Glutamatergic neuron (in vitro differentiated cells): ENCODE data around the gene SFMBT2. TPM values are rescaled to one million over a fixed set of nuclear protein-coding genes. Genes with fewer than 3 reads are reported as not detected.
A peak's percentile ranks its signal among the peaks of the same experiment; 100 is the strongest.

Experiments
- DNase-seq: peaks from one replicate; pipeline ENCODE4 v3.0.0; 2022
- H3K27ac Mint-ChIP-seq: one replicate; pipeline ENCODE4 v1.8.0; 2020; ENCODE audit warnings: mild to moderate bottlenecking, mixed read lengths, inconsistent platforms; ENCODE audit not compliant: unreplicated experiment
- H3K27me3 Mint-ChIP-seq: one replicate; pipeline ENCODE4 v1.8.0; 2020; ENCODE audit warnings: mild to moderate bottlenecking, moderate library complexity, mixed read lengths, inconsistent platforms; ENCODE audit not compliant: unreplicated experiment
- H3K36me3 Mint-ChIP-seq: one replicate; pipeline ENCODE4 v1.8.0; 2020; ENCODE audit warnings: mild to moderate bottlenecking, mixed read lengths, inconsistent platforms; ENCODE audit not compliant: unreplicated experiment
- H3K4me1 Mint-ChIP-seq: one replicate; pipeline ENCODE4 v1.8.0; 2020; ENCODE audit warnings: mild to moderate bottlenecking, low read depth, mixed read lengths, inconsistent platforms; ENCODE audit not compliant: unreplicated experiment
- H3K4me3 Mint-ChIP-seq: one replicate; pipeline ENCODE4 v1.8.0; 2020; ENCODE audit warnings: mild to moderate bottlenecking, mixed read lengths, inconsistent platforms; ENCODE audit not compliant: unreplicated experiment
- H3K9me3 Mint-ChIP-seq: one replicate; pipeline ENCODE4 v1.8.0; 2020; ENCODE audit warnings: mild to moderate bottlenecking, moderate library complexity, mixed read lengths, inconsistent platforms; ENCODE audit not compliant: unreplicated experiment
- CTCF ChIP-seq: fragments of 200-600 bp; sonication (generic); IDR thresholded peaks from one replicate; pipeline ENCODE4 v1.5.0; 2021; ENCODE audit not compliant: partially characterized antibody, unreplicated experiment
- total RNA-seq: library from RNA; stranded (reverse); fragmentation: NEBNext Ultra II Directional; extraction: Animal tissue kit (Norgen Biotek cat#: 25700); gene quantifications from one replicate; pipeline ENCODE4 v1.2.1, GENCODE V29; 2021; ENCODE audit not compliant: unreplicated experiment

Gene SFMBT2
- total RNA-seq, 1 donor from 2014 or later: 9.1 TPM

DNA sequence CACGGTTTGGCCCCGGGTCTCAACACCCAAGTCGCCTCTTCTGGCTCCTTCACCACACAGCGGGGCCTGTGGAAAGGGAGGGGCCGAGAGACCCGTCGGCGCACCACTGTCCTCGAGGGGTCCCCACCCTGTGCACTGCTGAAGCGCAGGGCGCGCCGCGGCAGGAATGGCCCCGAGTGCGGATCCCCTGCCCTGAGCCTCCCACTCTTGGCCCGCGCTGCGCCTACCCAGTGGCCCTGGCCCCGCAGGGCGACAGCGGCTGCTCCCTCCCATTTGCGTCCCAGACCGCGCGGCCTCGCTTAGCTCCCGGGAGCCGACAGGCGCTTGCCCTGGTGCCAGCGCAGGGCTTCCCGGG lies 2.1 kb upstream of the SFMBT2 start:
- peak overlapping the region; percentile 71 for H3K4me3 Mint-ChIP-seq
- DNase-seq: peak; percentile 49
- peaks cover 9% of the 10 kb centered on the region for H3K4me1 Mint-ChIP-seq
- no peak for TF ChIP-seq CTCF
- peaks cover 11% of the 10 kb centered on the region for H3K9me3 Mint-ChIP-seq
- H3K27me3 Mint-ChIP-seq: peaks cover 21% of the 10 kb centered on the region
- H3K36me3 Mint-ChIP-seq: no peaks in the 10 kb centered on the region
- no peak overlapping the region for H3K27ac Mint-ChIP-seq

DNA sequence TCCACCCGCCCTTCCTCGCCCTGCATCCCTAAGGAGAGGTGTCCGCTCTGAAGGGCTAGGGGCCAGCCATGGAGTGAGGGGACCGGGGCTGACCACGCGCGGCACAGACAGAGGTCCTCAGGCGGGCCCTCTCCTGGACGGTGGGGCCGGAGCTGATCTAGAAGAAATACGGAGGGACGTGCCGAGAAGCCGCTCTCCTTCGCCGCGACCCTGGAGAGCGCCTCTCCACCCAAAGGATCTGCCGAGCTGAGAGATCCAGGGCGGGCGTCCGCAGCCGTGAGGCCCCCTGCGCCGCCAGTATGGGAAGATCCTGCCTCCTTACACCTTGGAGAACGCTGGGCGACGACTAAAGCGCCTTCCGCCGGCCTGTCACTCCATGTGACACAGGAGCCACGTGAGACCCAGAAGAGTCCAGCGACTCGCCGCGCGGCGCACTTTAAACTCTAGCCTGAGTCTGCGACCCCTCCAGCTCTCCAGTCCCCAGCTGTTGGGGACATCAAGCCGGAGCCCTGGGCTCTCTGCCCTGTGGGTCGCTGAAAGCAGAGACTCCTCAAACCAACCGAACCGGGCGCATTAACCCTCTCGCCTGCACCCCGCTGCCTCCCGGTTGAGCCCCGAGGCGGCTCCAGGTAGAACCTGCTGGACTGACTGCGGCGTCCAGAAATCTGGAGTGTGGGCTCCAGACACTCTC lies 1.5 kb upstream of the SFMBT2 start:
- Mint-ChIP-seq H3K4me3 (peak overlapping the region; percentile 71), H3K9me3 (peaks cover 12% of the 10 kb centered on the region), H3K4me1 (peaks cover 9% of the 10 kb centered on the region), H3K36me3 (no peaks in the 10 kb centered on the region), H3K27ac (no peak overlapping the region), H3K27me3 (peaks cover 21% of the 10 kb centered on the region)
- no peak for TF ChIP-seq CTCF
- DNase-seq: peak; percentile 69

DNA sequence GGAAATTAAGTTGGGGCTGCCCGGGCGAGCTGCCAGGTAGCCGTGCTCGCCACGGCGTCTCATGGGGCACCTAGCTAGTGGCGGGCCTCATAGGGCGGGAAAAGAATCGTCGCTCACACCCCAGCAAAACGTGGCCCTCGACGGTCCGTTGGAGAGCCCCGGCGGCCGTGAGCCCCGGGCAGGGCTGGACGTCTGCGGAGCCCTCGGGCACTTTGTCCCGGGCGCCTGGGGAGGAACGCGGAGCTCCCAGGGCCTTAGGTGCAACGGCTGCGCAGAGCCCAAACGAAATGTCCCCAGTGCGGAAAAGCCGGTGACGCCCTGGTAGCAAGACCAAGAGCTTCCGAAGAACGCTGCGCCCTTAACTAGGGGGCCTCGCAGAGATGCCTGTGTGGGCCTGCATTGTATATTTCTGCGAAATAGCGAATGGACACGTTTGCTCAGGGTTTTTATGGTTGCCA lies 866 bp upstream of the SFMBT2 start:
- Mint-ChIP-seq H3K36me3 (no peaks in the 10 kb centered on the region), H3K4me3 (peak overlapping the region; percentile 99), H3K4me1 (peaks cover 9% of the 10 kb centered on the region), H3K27ac (no peak overlapping the region), H3K9me3 (peaks cover 12% of the 10 kb centered on the region), H3K27me3 (peaks cover 21% of the 10 kb centered on the region)
- no peak for TF ChIP-seq CTCF
- DNase-seq: peak; percentile 34

DNA sequence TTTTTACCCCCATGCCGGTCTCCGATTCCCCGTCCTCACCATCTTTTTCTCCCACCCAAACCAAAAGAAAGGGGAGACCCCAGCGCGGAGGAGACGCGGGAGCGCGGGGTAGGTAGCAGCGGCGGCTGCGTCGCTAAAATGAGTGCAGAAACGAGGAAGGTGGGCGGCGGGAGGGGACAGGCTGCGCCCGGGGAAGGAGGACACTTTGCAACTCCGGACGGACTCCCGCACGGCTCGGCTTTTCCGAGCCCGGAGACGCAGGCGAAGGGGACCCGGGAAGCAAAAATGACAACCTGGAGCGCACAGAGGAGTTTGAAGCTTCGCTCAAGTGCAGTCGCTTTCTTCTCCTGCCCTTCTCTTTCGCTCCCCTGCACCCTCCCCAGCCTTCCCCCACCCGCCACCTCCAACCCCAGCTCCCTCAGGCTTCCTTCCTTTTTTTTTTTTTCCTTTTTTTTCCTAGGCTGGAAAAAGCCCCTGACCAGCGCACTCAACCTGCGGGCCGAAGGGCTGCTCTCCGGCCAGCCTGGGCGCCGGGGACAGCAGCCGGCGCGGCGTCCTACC lies 453 bp downstream of the SFMBT2 start:
- peak; percentile 43 for DNase-seq
- TF ChIP-seq CTCF: no peak
- peaks cover 21% of the 10 kb centered on the region for H3K27me3 Mint-ChIP-seq

DNA sequence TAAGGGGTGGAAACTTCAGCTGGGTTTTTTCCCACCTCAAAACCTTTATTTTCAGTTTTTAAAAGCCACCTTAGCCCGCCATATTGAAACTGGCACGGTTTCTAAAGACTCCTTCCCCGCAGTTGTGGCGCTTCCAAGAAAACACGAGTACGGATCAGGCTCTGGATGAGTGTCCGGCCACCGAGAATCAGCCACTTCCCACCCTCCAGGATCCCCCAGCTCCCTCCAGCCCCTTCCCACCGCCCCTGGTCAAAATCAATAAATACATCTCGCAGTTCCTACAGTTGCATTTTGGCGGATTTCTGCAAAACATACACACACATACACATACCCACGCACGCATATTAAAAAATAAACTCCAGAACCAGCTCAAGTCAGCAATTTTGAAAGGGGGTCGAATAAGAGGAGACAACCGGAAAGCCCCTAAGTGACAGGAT lies 1.1 kb downstream of the SFMBT2 start:
- peaks cover 21% of the 10 kb centered on the region for H3K27me3 Mint-ChIP-seq
- peaks cover 17% of the 10 kb centered on the region for H3K9me3 Mint-ChIP-seq
- H3K4me3 Mint-ChIP-seq: peak overlapping the region; percentile 99
- peak overlapping the region; percentile 62 for H3K27ac Mint-ChIP-seq
- DNase-seq: peak; percentile 30
- no peaks in the 10 kb centered on the region for H3K36me3 Mint-ChIP-seq
- TF ChIP-seq CTCF: no peak
- H3K4me1 Mint-ChIP-seq: peaks cover 9% of the 10 kb centered on the region

More for the DNA sequence above, 453 bp downstream of the SFMBT2 start:
- peaks cover 17% of the 10 kb centered on the region for H3K9me3 Mint-ChIP-seq
- peaks cover 9% of the 10 kb centered on the region for H3K4me1 Mint-ChIP-seq
- H3K36me3 Mint-ChIP-seq: no peaks in the 10 kb centered on the region
- H3K4me3 Mint-ChIP-seq: peak overlapping the region; percentile 99
- H3K27ac Mint-ChIP-seq: no peak overlapping the region
